ENCODE measurements around the gene ARHGEF16.

ARHGEF16 gene

GRCh38 chr1:3504151-3504821, 49.8 kb downstream of the ARHGEF16 start:
- DNase-seq: no peak

- DNase-seq: no peak
These were observed 50.3 kb downstream of the ARHGEF16 start for GRCh38 chr1:3504822-3505153.

- DNase-seq: no peak
These were observed 50.7 kb downstream of the ARHGEF16 start for GRCh38 chr1:3505161-3505560.

GRCh38 chr1:3506041-3506440, 51.6 kb downstream of the ARHGEF16 start:
- DNase-seq: no peak

- no peak for DNase-seq
These were observed 52.5 kb downstream of the ARHGEF16 start for GRCh38 chr1:3506943-3507342.

GRCh38 chr1:3507636-3508275, 53.3 kb downstream of the ARHGEF16 start:
- no peak for DNase-seq

GRCh38 chr1:3508757-3509415, 54.4 kb downstream of the ARHGEF16 start:
- no peak for DNase-seq

- DNase-seq: no peak
These were observed 55.3 kb downstream of the ARHGEF16 start for GRCh38 chr1:3509721-3510120.

- DNase-seq: no peak
These were observed 55.9 kb downstream of the ARHGEF16 start for GRCh38 chr1:3510136-3510955.

GRCh38 chr1:3510956-3511250, 56.4 kb downstream of the ARHGEF16 start:
- no peak for DNase-seq

GRCh38 chr1:3511306-3511705, 56.8 kb downstream of the ARHGEF16 start:
- DNase-seq: no peak

- no peak for DNase-seq
These were observed 57.4 kb downstream of the ARHGEF16 start for GRCh38 chr1:3511856-3512255.

GRCh38 chr1:3514404-3514803, 59.9 kb downstream of the ARHGEF16 start:
- DNase-seq: no peak

- no peak for DNase-seq
These were observed 60.8 kb downstream of the ARHGEF16 start for GRCh38 chr1:3515272-3515671.

- DNase-seq: no peak
These were observed 61.5 kb downstream of the ARHGEF16 start for GRCh38 chr1:3515774-3516480.

GRCh38 chr1:3516481-3516869, 62.0 kb downstream of the ARHGEF16 start:
- no peak for DNase-seq

GRCh38 chr1:3516911-3517675, 62.6 kb downstream of the ARHGEF16 start:
- no peak for DNase-seq

GRCh38 chr1:3518256-3518655, 63.8 kb downstream of the ARHGEF16 start:
- DNase-seq: peak; percentile 36

- DNase-seq: no peak
These were observed 64.3 kb downstream of the ARHGEF16 start for GRCh38 chr1:3518756-3519155.

GRCh38 chr1:3519301-3519885, 64.9 kb downstream of the ARHGEF16 start:
- DNase-seq: no peak

GRCh38 chr1:3520419-3521378, 66.2 kb downstream of the ARHGEF16 start:
- no peak for DNase-seq

All from activated CD8-positive, alpha-beta memory T cell treated with anti-CD3 and anti-CD28 coated beads, Interleukin-2, amount 50 U/mL, for 4 hours (primary cell).